ENCODE results near the gene RAB3D. TPM values are rescaled to one million over a fixed set of nuclear protein-coding genes. Genes with fewer than 3 reads are reported as not detected.

RAB3D gene, protein sequence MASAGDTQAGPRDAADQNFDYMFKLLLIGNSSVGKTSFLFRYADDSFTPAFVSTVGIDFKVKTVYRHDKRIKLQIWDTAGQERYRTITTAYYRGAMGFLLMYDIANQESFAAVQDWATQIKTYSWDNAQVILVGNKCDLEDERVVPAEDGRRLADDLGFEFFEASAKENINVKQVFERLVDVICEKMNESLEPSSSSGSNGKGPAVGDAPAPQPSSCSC
- 82.9 TPM for polyA plus RNA-seq
- long read RNA-seq, donor 1, full-length matches to known transcripts = 18 of 18 reads
- long read RNA-seq, donor 1, partial matches to known transcripts = 0 of 18 reads
- long read RNA-seq, donor 1, other reads (novel, unspliced or antisense) = 0 of 18 reads
- long read RNA-seq, donor 2, full-length matches to known transcripts = 33 of 44 reads
- long read RNA-seq, donor 2, partial matches to known transcripts = 6 of 44 reads
- long read RNA-seq, donor 2, other reads (novel, unspliced or antisense) = 5 of 44 reads
- long read RNA-seq, donor 3 = 0 reads
- long read RNA-seq, donor 4, full-length matches to known transcripts = 2 of 2 reads
- long read RNA-seq, donor 4, partial matches to known transcripts = 0 of 2 reads
- long read RNA-seq, donor 4, other reads (novel, unspliced or antisense) = 0 of 2 reads
- long read RNA-seq, donor 5, full-length matches to known transcripts = 12 of 12 reads
- long read RNA-seq, donor 5, partial matches to known transcripts = 0 of 12 reads
- long read RNA-seq, donor 5, other reads (novel, unspliced or antisense) = 0 of 12 reads
- long read RNA-seq, donor 6, full-length matches to known transcripts = 49 of 49 reads
- long read RNA-seq, donor 6, partial matches to known transcripts = 0 of 49 reads
- long read RNA-seq, donor 6, other reads (novel, unspliced or antisense) = 0 of 49 reads
- long read RNA-seq, donor 7, full-length matches to known transcripts = 6 of 6 reads
- long read RNA-seq, donor 7, partial matches to known transcripts = 0 of 6 reads
- long read RNA-seq, donor 7, other reads (novel, unspliced or antisense) = 0 of 6 reads
- long read RNA-seq, donor 8, full-length matches to known transcripts = 21 of 31 reads
- long read RNA-seq, donor 8, partial matches to known transcripts = 10 of 31 reads
- long read RNA-seq, donor 8, other reads (novel, unspliced or antisense) = 0 of 31 reads
- long read RNA-seq, donor 9, full-length matches to known transcripts = 14 of 14 reads
- long read RNA-seq, donor 9, partial matches to known transcripts = 0 of 14 reads
- long read RNA-seq, donor 9, other reads (novel, unspliced or antisense) = 0 of 14 reads
- long read RNA-seq, donor 10, full-length matches to known transcripts = 38 of 38 reads
- long read RNA-seq, donor 10, partial matches to known transcripts = 0 of 38 reads
- long read RNA-seq, donor 10, other reads (novel, unspliced or antisense) = 0 of 38 reads
- long read RNA-seq, donor 11, full-length matches to known transcripts = 16 of 16 reads
- long read RNA-seq, donor 11, partial matches to known transcripts = 0 of 16 reads
- long read RNA-seq, donor 11, other reads (novel, unspliced or antisense) = 0 of 16 reads

DNA sequence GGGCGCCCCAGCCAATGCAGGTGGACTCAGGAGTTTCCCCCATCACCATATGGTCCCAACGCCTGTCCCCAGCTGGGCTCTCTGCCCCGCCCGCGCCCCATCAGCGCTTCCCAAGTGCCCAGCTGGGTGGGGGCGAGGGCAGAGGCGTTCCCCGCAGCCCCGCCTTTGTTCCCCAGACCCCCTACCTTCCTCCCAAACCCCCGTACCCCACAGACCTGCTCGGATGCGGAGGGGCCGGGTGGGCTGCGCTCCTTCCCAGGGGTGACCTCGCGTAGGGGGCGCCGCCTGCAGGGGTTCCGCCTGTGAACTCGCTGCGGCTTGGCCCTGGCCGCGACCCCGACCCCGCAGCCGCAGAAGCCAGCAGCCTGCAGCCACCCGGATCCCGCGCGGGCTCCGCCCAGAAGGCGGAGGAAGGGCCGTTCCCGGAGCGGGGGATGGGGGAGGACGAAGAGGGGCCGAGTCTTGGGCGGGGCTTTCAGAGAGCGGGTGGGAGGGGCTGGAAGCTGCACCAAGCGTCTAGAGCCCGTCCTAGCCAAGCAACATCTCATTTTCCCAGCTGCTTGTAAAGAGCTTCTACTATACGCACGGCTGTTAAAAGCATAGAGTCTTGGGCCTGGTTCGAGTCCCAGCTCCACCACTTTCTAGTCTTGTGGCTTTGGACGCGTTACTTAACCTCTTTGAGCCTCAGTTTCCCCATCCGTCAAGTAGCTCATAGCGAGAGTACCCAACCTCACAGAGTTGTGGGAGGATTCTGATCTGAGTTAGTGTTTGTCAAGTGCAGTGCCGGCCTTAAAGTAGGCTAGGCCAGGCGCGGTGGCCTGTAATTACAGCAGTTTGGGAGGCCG, at the start of gene RAB3D:
Gene RAB3D (minus strand): TSS at position 404 of the 845 bp plus-strand sequence. CDS start 2,258 bp downstream, outside the sequence.
- peaks cover 34% of the 10 kb centered on the region for H3K4me1 ChIP-seq (ENCODE audit: control insufficient read depth, insufficient read depth, low read length)
- peaks cover 1% of the 10 kb centered on the region for H3K9me3 ChIP-seq (ENCODE audit: control insufficient read depth, low read depth, low read length)
- peak within 1 kb of the TSS; percentile 90 for H3K27ac ChIP-seq (ENCODE audit: low read length)
- H3K36me3 ChIP-seq (ENCODE audit: control insufficient read depth, insufficient read depth, low read length) = peaks cover 41% of the 10 kb centered on the region
- H3K27me3 ChIP-seq (ENCODE audit: control insufficient read depth, insufficient read depth, low read length) = no peaks in the 10 kb centered on the region
- H3K4me3 ChIP-seq (ENCODE audit: low read length) = peak within 1 kb of the TSS; percentile 84
- no CpG with 5 or more reads among the region's 53 CpGs for WGBS (ENCODE audit: insufficient coverage, low lambda C conversion rate)
- peak; percentile 90 for DNase-seq

DNA sequence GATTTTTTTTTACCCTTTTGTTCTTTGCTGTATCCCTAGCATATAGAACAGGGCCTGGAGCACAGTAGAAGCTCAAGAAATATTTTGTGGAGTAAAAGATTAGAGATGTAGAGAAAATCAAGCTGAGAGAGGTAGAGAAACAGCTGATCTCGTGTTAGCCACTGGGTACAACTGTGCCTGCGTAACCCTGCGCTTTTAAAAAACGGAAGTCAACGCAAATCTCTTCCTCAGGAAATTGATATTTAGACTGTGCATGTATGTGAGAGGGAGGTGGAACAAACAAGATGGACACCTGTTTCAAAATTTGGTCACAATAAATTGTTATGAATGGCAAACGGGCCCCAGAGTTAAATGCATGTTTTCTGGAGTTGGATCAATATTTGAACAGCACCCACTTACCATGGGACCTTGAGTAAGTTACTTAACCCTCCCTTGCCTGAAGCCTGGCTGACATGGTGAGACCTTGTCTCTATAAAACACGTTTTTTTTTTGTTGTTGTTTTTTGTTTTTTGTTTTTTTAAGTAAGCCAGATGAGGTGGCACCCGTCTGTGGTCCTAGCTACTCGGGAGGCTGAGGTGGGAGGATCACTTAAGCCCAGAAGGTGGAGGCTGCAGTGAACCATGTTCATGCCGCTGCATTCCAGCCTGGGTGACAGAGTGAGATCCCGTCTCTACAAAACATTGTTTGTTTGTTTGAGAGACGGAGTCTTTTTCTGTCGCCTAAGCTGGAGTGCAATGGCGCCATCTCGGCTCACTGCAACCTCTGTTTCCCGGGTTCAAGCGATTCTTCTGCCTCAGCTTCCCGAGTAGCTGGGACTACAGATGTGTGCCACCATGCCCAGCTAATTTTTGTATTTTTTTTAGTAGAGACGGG, 47.9 kb upstream of the RAB3D start:
- no peaks in the 10 kb centered on the region for H3K36me3 ChIP-seq (ENCODE audit: control insufficient read depth, insufficient read depth, low read length)
- WGBS (ENCODE audit: insufficient coverage, low lambda C conversion rate) = 71% methylated on average over 3 of the region's 19 CpGs
- H3K9me3 ChIP-seq (ENCODE audit: control insufficient read depth, low read depth, low read length) = peaks cover 4% of the 10 kb centered on the region
- no peak for DNase-seq
- peaks cover 19% of the 10 kb centered on the region for H3K4me1 ChIP-seq (ENCODE audit: control insufficient read depth, insufficient read depth, low read length)
- H3K4me3 ChIP-seq (ENCODE audit: low read length) = no peak overlapping the region
- peaks cover 13% of the 10 kb centered on the region for H3K27me3 ChIP-seq (ENCODE audit: control insufficient read depth, insufficient read depth, low read length)
- no peak overlapping the region for H3K27ac ChIP-seq (ENCODE audit: low read length)

DNA sequence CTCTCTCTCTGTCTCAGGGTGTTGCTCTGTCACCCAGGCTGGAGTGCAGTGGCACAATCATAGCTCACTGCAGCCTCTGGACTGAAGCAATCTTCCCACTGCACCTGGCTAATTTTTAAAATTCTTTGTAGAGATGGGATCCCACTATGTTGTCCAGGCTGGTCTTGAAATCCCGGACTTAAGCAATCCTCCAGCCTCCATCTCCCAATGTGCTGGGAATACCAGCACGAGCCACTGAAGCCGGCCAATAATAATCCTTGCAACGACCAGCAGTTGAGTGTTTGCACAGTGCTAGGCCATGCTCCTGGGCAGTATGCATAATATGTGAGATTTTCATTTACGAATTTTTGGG, 45.3 kb upstream of the RAB3D start:
- H3K27ac ChIP-seq (ENCODE audit: low read length) = no peak overlapping the region
- peaks cover 4% of the 10 kb centered on the region for H3K9me3 ChIP-seq (ENCODE audit: control insufficient read depth, low read depth, low read length)
- DNase-seq = no peak
- H3K36me3 ChIP-seq (ENCODE audit: control insufficient read depth, insufficient read depth, low read length) = no peaks in the 10 kb centered on the region
- H3K4me1 ChIP-seq (ENCODE audit: control insufficient read depth, insufficient read depth, low read length) = peaks cover 33% of the 10 kb centered on the region
- peaks cover 15% of the 10 kb centered on the region for H3K27me3 ChIP-seq (ENCODE audit: control insufficient read depth, insufficient read depth, low read length)
- no CpG with 5 or more reads among the region's 5 CpGs for WGBS (ENCODE audit: insufficient coverage, low lambda C conversion rate)
- H3K4me3 ChIP-seq (ENCODE audit: low read length) = no peak overlapping the region

DNA sequence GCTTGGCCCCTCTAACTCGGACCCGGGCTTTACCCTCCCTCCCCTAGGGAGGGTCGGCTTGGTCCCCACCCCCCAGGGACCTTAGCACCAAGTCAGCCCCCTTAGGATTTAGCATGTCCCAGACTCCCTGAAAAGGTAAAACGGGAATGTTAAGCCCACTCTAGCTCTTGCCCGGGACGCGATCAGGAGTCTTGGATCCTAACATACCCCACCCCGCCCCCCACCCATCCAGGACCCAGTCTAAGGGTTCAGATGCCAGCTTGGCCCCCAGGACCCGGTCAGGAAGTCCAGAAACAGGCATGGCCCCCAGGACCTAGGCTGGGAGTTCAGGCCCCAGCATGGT, 44.2 kb upstream of the RAB3D start:
- Histone ChIP-seq H3K9me3 (ENCODE audit: control insufficient read depth, low read depth, low read length) (peaks cover 4% of the 10 kb centered on the region), H3K4me1 (ENCODE audit: control insufficient read depth, insufficient read depth, low read length) (peaks cover 33% of the 10 kb centered on the region), H3K4me3 (ENCODE audit: low read length) (peak overlapping the region; percentile 79), H3K36me3 (ENCODE audit: control insufficient read depth, insufficient read depth, low read length) (peaks cover under 1% of the 10 kb centered on the region), H3K27me3 (ENCODE audit: control insufficient read depth, insufficient read depth, low read length) (peaks cover 15% of the 10 kb centered on the region), H3K27ac (ENCODE audit: low read length) (peak overlapping the region; percentile 86)
- no peak for DNase-seq
- WGBS (ENCODE audit: insufficient coverage, low lambda C conversion rate) = no CpG with 5 or more reads among the region's 9 CpGs

DNA sequence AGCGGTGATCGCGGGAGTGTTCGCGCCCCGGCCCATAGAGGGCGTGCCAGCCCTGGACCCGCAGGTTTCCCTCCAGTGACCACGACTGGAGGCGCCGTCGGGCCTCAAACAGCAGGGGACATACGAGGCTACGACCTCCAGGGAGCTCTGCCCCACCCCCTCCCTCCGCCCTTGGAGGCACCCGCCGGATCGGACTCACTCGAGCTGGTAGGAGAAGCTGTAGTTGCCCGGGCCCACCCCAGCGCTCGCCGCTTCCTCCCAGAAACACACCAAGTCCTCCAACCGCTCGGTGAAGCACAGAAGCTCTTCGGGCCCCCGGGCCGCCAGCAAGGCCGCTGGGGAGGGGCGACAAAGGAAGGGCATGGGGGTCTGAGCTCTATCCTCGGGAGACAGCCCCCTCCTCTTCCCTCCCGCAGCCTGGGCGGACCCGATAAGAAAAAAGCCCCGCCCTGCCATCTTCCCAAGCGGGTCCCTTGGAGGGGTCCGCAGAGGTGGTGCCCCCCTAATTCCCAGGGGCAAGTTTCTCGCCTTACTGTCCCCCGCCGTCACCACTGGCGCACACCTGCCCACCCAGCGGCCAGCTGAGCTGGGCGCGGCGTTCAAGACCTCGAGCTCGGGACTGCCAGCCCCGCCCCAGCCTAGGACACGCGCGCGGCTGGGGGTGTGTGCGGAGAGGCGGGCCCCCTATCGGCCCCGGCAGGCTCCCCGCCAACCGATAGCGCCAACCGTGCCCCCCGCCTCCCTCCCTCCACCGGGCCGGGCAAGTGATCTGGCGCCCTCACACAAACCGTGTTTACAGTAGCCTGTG, 43.6 kb upstream of the RAB3D start:
- WGBS (ENCODE audit: insufficient coverage, low lambda C conversion rate) = no CpG with 5 or more reads among the region's 65 CpGs
- Histone ChIP-seq H3K27me3 (ENCODE audit: control insufficient read depth, insufficient read depth, low read length) (peaks cover 15% of the 10 kb centered on the region), H3K36me3 (ENCODE audit: control insufficient read depth, insufficient read depth, low read length) (peaks cover 5% of the 10 kb centered on the region), H3K4me1 (ENCODE audit: control insufficient read depth, insufficient read depth, low read length) (peaks cover 33% of the 10 kb centered on the region), H3K9me3 (ENCODE audit: control insufficient read depth, low read depth, low read length) (peaks cover 4% of the 10 kb centered on the region), H3K4me3 (ENCODE audit: low read length) (peak overlapping the region; percentile 79), H3K27ac (ENCODE audit: low read length) (peak overlapping the region; percentile 86)
- peak in 1 of 2 donors; percentile 80 for DNase-seq

DNA sequence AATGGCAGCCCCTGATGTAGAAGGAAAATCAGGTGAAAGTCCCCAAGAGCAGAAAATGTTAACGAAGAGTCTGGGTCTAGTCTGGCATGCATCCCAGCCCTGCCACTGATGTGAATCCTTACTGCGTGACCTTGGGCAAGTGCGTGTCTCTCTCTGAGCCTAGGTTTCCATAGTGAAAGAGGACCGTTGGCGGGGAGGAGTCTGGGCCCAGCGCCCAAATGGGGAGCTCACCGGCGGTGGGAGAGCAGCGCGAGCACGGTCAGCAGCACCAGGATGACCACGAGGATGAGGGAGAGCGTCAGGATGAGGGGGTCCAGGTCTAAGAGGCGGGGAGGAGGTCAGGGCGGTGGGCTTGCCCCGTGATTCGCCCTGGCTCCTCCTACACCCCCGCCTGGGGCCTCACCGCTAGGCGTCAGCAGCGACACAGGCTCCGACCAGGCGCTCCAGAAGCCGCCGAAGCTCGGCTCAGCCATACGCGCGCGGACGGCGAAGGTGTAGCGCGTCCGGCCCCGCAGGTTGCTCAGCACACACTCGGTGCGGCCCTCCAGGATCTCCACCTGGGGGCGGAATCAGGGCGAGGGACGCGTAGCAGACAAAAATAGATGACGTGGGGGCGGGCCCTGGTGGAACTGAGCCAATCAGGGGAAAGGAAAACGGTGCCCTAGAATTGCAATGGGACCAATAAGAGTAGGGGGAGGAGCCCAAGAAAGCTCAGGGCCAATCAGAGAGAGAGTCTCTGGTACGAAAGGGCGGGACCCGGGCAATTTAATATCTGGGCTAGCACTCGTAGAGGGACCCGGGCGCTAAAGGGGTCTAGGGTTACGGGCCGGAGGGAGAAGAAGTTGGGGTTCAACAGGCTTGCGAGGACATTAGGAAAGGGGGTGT, 41.4 kb upstream of the RAB3D start:
- 0% methylated on average over 2 of the region's 54 CpGs for WGBS (ENCODE audit: insufficient coverage, low lambda C conversion rate)
- H3K4me3 ChIP-seq (ENCODE audit: low read length) = peak overlapping the region; percentile 40

DNA sequence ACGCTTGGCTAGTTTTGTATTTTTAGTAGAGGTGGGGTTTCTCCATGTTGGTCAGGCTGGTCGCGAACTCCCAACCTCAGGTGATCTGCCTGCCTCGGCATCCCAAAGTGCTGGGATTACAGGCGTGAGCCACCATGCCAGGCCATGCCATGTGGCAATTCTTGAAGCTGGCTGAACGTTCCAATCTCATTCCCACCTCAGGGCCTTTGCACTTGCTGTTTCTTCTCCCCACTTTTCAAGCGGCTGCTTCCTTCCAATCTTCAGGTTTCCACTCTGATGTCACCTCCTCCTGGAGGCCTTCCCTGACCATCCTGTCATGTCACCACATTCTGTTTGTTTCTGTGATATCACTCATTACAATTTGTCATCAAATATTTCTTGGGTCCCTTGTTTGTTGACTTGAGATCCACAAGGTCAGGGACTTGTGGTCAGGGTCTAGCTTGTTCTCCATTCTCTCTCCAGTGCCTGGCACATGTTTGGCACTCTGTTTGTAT, 40.4 kb upstream of the RAB3D start:
- DNase-seq = no peak
- Histone ChIP-seq H3K4me3 (ENCODE audit: low read length) (no peak overlapping the region), H3K4me1 (ENCODE audit: control insufficient read depth, insufficient read depth, low read length) (peaks cover 40% of the 10 kb centered on the region), H3K36me3 (ENCODE audit: control insufficient read depth, insufficient read depth, low read length) (peaks cover 5% of the 10 kb centered on the region), H3K27ac (ENCODE audit: low read length) (no peak overlapping the region), H3K27me3 (ENCODE audit: control insufficient read depth, insufficient read depth, low read length) (peaks cover 15% of the 10 kb centered on the region), H3K9me3 (ENCODE audit: control insufficient read depth, low read depth, low read length) (peaks cover 4% of the 10 kb centered on the region)
- WGBS (ENCODE audit: insufficient coverage, low lambda C conversion rate) = no CpG with 5 or more reads among the region's 7 CpGs

More for the DNA sequence above, 41.4 kb upstream of the RAB3D start:
- Histone ChIP-seq H3K27ac (ENCODE audit: low read length) (peak overlapping the region; percentile 67), H3K36me3 (ENCODE audit: control insufficient read depth, insufficient read depth, low read length) (peaks cover 5% of the 10 kb centered on the region), H3K9me3 (ENCODE audit: control insufficient read depth, low read depth, low read length) (peaks cover 4% of the 10 kb centered on the region), H3K4me1 (ENCODE audit: control insufficient read depth, insufficient read depth, low read length) (peaks cover 34% of the 10 kb centered on the region), H3K27me3 (ENCODE audit: control insufficient read depth, insufficient read depth, low read length) (peaks cover 15% of the 10 kb centered on the region)
- DNase-seq = peak; percentile 94 to 97

Measured in large intestine (tissue), 12 donors.